HepG2 (cell line): ENCODE results near the gene RNF208. TPM values are rescaled to one million over a fixed set of nuclear protein-coding genes. Genes with fewer than 3 reads are reported as not detected.

ENCODE experiments used
- CCAR2 ChIP-seq: fragments of 200-400 bp; formaldehyde crosslinking; optimal IDR thresholded peaks from 2 replicates; pipeline ENCODE3; 2018; ENCODE audit warnings: low read depth, mild to moderate bottlenecking, low read length, moderate library complexity
- GABPB1 ChIP-seq: IDR thresholded peaks from 2 replicates; pipeline ENCODE4 v1.6.1; 2016; ENCODE audit warnings: mild to moderate bottlenecking, missing genetic modification reagents, moderate library complexity, missing compliant biosample characterization
- HES4 ChIP-seq: sonication (generic); formaldehyde crosslinking; IDR thresholded peaks from 2 replicates; pipeline ENCODE4 v1.9.0; 2021; ENCODE audit warnings: mild to moderate bottlenecking, missing genetic modification reagents, borderline replicate concordance
- IKZF1 ChIP-seq: fragments of 450-650 bp; IDR thresholded peaks from 2 replicates; pipeline ENCODE4 v1.7.1; 2016
- JUND ChIP-seq: sonication (generic); formaldehyde crosslinking; IDR thresholded peaks from 2 replicates; pipeline ENCODE4 v1.8.0; 2022; ENCODE audit warnings: mild to moderate bottlenecking, missing genetic modification reagents
- MED13 ChIP-seq: sonication (generic); formaldehyde crosslinking; IDR thresholded peaks from 2 replicates; pipeline ENCODE4 v1.5.0; 2020; ENCODE audit warnings: missing genetic modification reagents
- MEIS2 ChIP-seq: sonication (generic); formaldehyde crosslinking; IDR thresholded peaks from 2 replicates; pipeline ENCODE4 v1.9.0; 2021; ENCODE audit warnings: mild to moderate bottlenecking, missing genetic modification reagents
- ZFY ChIP-seq: sonication (generic); formaldehyde crosslinking; IDR thresholded peaks from 2 replicates; pipeline ENCODE4 v1.4.0; 2020; ENCODE audit warnings: missing genetic modification reagents
- ZNF343 ChIP-seq: sonication (generic); formaldehyde crosslinking; IDR thresholded peaks from 2 replicates; pipeline ENCODE4 v1.4.0; 2020; ENCODE audit warnings: mild to moderate bottlenecking, missing genetic modification reagents
- ZNF550 ChIP-seq: sonication (generic); formaldehyde crosslinking; IDR thresholded peaks from 2 replicates; pipeline ENCODE4 v1.4.0; 2020; ENCODE audit warnings: mild to moderate bottlenecking, missing genetic modification reagents, borderline replicate concordance
- ZNF614 ChIP-seq: IDR thresholded peaks from 2 replicates; pipeline ENCODE4 v1.6.1; 2018; ENCODE audit warnings: missing biosample characterization, missing genetic modification reagents, inconsistent platforms, borderline replicate concordance
- ZNF841 ChIP-seq: sonication (generic); formaldehyde crosslinking; IDR thresholded peaks from 2 replicates; pipeline ENCODE4 v1.8.1; 2023; ENCODE audit warnings: missing genetic modification reagents, borderline replicate concordance
- polyA plus RNA-seq, 8 experiments: library from polyadenylated mRNA; depleted of rRNA in 3 of 8; stranded (reverse) in 7 of 8; unstranded in 1 of 8; fragments of >200 nt; fragmentation: Illumina TruSeq in 4 of 8; extraction: Trizol in 4 of 8; gene quantifications; 2 replicates each; pipeline versions ENCODE4 v1.2.1 to v1.2.3, GENCODE V29; 2011 to 2016; ENCODE audit warnings: low read depth in 4 of 8, missing spikeins in 1 of 8, mixed read lengths in 1 of 8; ENCODE audit not compliant: insufficient read depth in 1 of 8
- total RNA-seq, 5 experiments: library from RNA; depleted of rRNA; stranded (reverse); fragments of >200 nt; fragmentation: Illumina TruSeq; extraction: Trizol; gene quantifications; 2 replicates each; pipeline ENCODE4 v1.2.3, GENCODE V29; 2016; ENCODE audit warnings: low read depth in 1 of 5
- TF ChIP-seq, protein P1 (sequence below): sonication (generic); formaldehyde crosslinking; IDR thresholded peaks from 2 replicates; pipeline ENCODE4 v1.4.0; 2020; ENCODE audit warnings: missing genetic modification reagents; ENCODE audit errors: not compliant biosample characterization
- TF ChIP-seq, protein P2 (sequence below): sonication (generic); formaldehyde crosslinking; IDR thresholded peaks from 2 replicates; pipeline ENCODE4 v1.5.0; 2020; ENCODE audit warnings: mild to moderate bottlenecking, missing genetic modification reagents, borderline replicate concordance

Gene RNF208
- total and polyA plus RNA-seq, 2 of the 13 experiments (the other 11 are each of a cell fraction or from before 2014, with no cell fraction given), result 1.6 to 2.1 TPM

- TF ChIP-seq ZNF614, result no peak
- TF ChIP-seq IKZF1, result no peak
- TF ChIP-seq ZFY, result peak; percentile 54; the same call in 1 of the 2 replicates
- TF ChIP-seq ZNF343 (CRISPR knock-in tag), result no peak
- TF ChIP-seq, protein P1, sequence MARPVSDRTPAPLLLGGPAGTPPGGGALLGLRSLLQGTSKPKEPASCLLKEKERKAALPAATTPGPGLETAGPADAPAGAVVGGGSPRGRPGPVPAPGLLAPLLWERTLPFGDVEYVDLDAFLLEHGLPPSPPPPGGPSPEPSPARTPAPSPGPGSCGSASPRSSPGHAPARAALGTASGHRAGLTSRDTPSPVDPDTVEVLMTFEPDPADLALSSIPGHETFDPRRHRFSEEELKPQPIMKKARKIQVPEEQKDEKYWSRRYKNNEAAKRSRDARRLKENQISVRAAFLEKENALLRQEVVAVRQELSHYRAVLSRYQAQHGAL (CRISPR knock-in tag), result no peak
- TF ChIP-seq MED13 (CRISPR knock-in tag), result no peak
- TF ChIP-seq, protein P2, sequence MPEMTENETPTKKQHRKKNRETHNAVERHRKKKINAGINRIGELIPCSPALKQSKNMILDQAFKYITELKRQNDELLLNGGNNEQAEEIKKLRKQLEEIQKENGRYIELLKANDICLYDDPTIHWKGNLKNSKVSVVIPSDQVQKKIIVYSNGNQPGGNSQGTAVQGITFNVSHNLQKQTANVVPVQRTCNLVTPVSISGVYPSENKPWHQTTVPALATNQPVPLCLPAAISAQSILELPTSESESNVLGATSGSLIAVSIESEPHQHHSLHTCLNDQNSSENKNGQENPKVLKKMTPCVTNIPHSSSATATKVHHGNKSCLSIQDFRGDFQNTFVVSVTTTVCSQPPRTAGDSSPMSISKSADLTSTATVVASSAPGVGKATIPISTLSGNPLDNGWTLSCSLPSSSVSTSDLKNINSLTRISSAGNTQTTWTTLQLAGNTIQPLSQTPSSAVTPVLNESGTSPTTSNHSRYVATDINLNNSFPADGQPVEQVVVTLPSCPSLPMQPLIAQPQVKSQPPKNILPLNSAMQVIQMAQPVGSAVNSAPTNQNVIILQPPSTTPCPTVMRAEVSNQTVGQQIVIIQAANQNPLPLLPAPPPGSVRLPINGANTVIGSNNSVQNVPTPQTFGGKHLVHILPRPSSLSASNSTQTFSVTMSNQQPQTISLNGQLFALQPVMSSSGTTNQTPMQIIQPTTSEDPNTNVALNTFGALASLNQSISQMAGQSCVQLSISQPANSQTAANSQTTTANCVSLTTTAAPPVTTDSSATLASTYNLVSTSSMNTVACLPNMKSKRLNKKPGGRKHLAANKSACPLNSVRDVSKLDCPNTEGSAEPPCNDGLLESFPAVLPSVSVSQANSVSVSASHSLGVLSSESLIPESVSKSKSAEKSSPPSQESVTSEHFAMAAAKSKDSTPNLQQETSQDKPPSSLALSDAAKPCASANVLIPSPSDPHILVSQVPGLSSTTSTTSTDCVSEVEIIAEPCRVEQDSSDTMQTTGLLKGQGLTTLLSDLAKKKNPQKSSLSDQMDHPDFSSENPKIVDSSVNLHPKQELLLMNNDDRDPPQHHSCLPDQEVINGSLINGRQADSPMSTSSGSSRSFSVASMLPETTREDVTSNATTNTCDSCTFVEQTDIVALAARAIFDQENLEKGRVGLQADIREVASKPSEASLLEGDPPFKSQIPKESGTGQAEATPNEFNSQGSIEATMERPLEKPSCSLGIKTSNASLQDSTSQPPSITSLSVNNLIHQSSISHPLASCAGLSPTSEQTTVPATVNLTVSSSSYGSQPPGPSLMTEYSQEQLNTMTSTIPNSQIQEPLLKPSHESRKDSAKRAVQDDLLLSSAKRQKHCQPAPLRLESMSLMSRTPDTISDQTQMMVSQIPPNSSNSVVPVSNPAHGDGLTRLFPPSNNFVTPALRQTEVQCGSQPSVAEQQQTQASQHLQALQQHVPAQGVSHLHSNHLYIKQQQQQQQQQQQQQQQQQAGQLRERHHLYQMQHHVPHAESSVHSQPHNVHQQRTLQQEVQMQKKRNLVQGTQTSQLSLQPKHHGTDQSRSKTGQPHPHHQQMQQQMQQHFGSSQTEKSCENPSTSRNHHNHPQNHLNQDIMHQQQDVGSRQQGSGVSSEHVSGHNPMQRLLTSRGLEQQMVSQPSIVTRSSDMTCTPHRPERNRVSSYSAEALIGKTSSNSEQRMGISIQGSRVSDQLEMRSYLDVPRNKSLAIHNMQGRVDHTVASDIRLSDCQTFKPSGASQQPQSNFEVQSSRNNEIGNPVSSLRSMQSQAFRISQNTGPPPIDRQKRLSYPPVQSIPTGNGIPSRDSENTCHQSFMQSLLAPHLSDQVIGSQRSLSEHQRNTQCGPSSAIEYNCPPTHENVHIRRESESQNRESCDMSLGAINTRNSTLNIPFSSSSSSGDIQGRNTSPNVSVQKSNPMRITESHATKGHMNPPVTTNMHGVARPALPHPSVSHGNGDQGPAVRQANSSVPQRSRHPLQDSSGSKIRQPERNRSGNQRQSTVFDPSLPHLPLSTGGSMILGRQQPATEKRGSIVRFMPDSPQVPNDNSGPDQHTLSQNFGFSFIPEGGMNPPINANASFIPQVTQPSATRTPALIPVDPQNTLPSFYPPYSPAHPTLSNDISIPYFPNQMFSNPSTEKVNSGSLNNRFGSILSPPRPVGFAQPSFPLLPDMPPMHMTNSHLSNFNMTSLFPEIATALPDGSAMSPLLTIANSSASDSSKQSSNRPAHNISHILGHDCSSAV (CRISPR knock-in tag), result no peak
- no peak; the same call in 1 of the 2 replicates for TF ChIP-seq ZNF841 (CRISPR knock-in tag)
- TF ChIP-seq CCAR2, result no peak
- no peak for TF ChIP-seq MEIS2 (CRISPR knock-in tag)
- TF ChIP-seq JUND, result no peak
- peak; percentile 64; the same call in 1 of the 2 replicates for TF ChIP-seq GABPB1
- TF ChIP-seq ZNF550 (CRISPR knock-in tag), result peak; percentile 50; the same call in 1 of the 2 replicates
- TF ChIP-seq HES4 (CRISPR knock-in tag), result no peak
These were observed 33.5 kb upstream of the RNF208 start (continued) for GRCh38 chr9:137255448-137256114.
